ENCODE results near the gene SYNJ2.
A peak's percentile ranks its signal among the peaks of the same experiment; 100 is the strongest.

SYNJ2 gene

GRCh38 chr6:157981395-157982101, at the start of gene SYNJ2:
Gene SYNJ2, plus strand, starts transcription at chr6:157981863. Its CDS starts 99 bp downstream, at chr6:157981962.
- peak within 1 kb of the TSS; percentile 88 for H3K4me2 ChIP-seq (ENCODE audit: insufficient read depth, low read length)
- DNase-seq (peak; percentile 84), ATAC-seq (ENCODE audit: insufficient read depth, low read depth) (peak; percentile 84)
- H3K4me1 ChIP-seq (ENCODE audit: insufficient read depth, low read length): peaks cover 38% of the 10 kb centered on the region
- TF ChIP-seq CTCF (IDR thresholded peaks at IDR 0.05; ENCODE audit: borderline replicate concordance, extremely low read depth, low read length, poor library complexity, severe bottlenecking) (peak; percentile 56), EZH2 (IDR thresholded peaks at IDR 0.05; ENCODE audit: borderline replicate concordance, low read depth, low read length, severe bottlenecking) (no peak)
- H3K4me3 ChIP-seq (ENCODE audit: low read depth in 1 of 2, low read length in 2 of 2): peak within 1 kb of the TSS; percentile 81 to 87
- peaks cover 21% of the 10 kb centered on the region; the same call in 1 of the 2 replicates for H4K20me1 ChIP-seq (ENCODE audit: insufficient read depth, low read length)
- H3K79me2 ChIP-seq (ENCODE audit: insufficient read depth, low read length): peaks cover 42% of the 10 kb centered on the region
- peak within 1 kb of the TSS; percentile 94 for H3K9ac ChIP-seq (ENCODE audit: low read depth, low read length)
- no peaks in the 10 kb centered on the region for H3K36me3 ChIP-seq (ENCODE audit: insufficient read depth, low read length)
- peak within 1 kb of the TSS; percentile 86 for H2AFZ ChIP-seq (ENCODE audit: low read depth, low read length)
- H3K9me3 ChIP-seq (ENCODE audit: insufficient read depth, low read length, severe bottlenecking): no peaks in the 10 kb centered on the region
- no peaks in the 10 kb centered on the region for H3K27me3 ChIP-seq (ENCODE audit: insufficient read depth, low read length, poor library complexity)
- H3K27ac ChIP-seq (ENCODE audit: low read length): peak within 1 kb of the TSS; percentile 68

GRCh38 chr6:157935786-157936185, 45.9 kb upstream of the SYNJ2 start:
- TF ChIP-seq CTCF (IDR thresholded peaks at IDR 0.05; ENCODE audit: borderline replicate concordance, extremely low read depth, low read length, poor library complexity, severe bottlenecking): no peak
- no peak for TF ChIP-seq EZH2 (IDR thresholded peaks at IDR 0.05; ENCODE audit: borderline replicate concordance, low read depth, low read length, severe bottlenecking)
- H3K36me3 ChIP-seq (ENCODE audit: insufficient read depth, low read length): no peaks in the 10 kb centered on the region

GRCh38 chr6:157937318-157937717, 44.3 kb upstream of the SYNJ2 start:
- Histone ChIP-seq H3K36me3 (ENCODE audit: insufficient read depth, low read length) (no peaks in the 10 kb centered on the region), H3K79me2 (ENCODE audit: insufficient read depth, low read length) (no peaks in the 10 kb centered on the region), H4K20me1 (ENCODE audit: insufficient read depth, low read length) (0 out of 2 replicates have a peak, but pooled peaks cover 3% of the 10 kb centered on the region), H3K9me3 (ENCODE audit: insufficient read depth, low read length, severe bottlenecking) (no peaks in the 10 kb centered on the region), H3K4me3 (ENCODE audit: low read depth in 1 of 2, low read length in 2 of 2) (no peak overlapping the region), H3K4me1 (ENCODE audit: insufficient read depth, low read length) (peaks cover 29% of the 10 kb centered on the region), H3K4me2 (ENCODE audit: insufficient read depth, low read length) (no peak overlapping the region), H3K27me3 (ENCODE audit: insufficient read depth, low read length, poor library complexity) (no peaks in the 10 kb centered on the region), H2AFZ (ENCODE audit: low read depth, low read length) (no peak overlapping the region), H3K27ac (ENCODE audit: low read length) (no peak overlapping the region), H3K9ac (ENCODE audit: low read depth, low read length) (no peak overlapping the region)
- no peak for TF ChIP-seq EZH2 (IDR thresholded peaks at IDR 0.05; ENCODE audit: borderline replicate concordance, low read depth, low read length, severe bottlenecking)
- TF ChIP-seq CTCF (IDR thresholded peaks at IDR 0.05; ENCODE audit: borderline replicate concordance, extremely low read depth, low read length, poor library complexity, severe bottlenecking): no peak
- ATAC-seq (ENCODE audit: insufficient read depth, low read depth): no peak
- DNase-seq: no peak

More at GRCh38 chr6:157935786-157936185, 45.9 kb upstream of the SYNJ2 start:
- ATAC-seq (ENCODE audit: insufficient read depth, low read depth): no peak
- H3K9ac ChIP-seq (ENCODE audit: low read depth, low read length): no peak overlapping the region
- H3K9me3 ChIP-seq (ENCODE audit: insufficient read depth, low read length, severe bottlenecking): no peaks in the 10 kb centered on the region
- H3K4me2 ChIP-seq (ENCODE audit: insufficient read depth, low read length): no peak overlapping the region
- no peak overlapping the region for H2AFZ ChIP-seq (ENCODE audit: low read depth, low read length)
- no peaks in the 10 kb centered on the region for H3K79me2 ChIP-seq (ENCODE audit: insufficient read depth, low read length)
- no peak for DNase-seq
- H3K27me3 ChIP-seq (ENCODE audit: insufficient read depth, low read length, poor library complexity): no peaks in the 10 kb centered on the region
- no peak overlapping the region for H3K4me3 ChIP-seq (ENCODE audit: low read depth in 1 of 2, low read length in 2 of 2)
- H4K20me1 ChIP-seq (ENCODE audit: insufficient read depth, low read length): no peaks in the 10 kb centered on the region
- peaks cover 13% of the 10 kb centered on the region for H3K4me1 ChIP-seq (ENCODE audit: insufficient read depth, low read length)
- no peak overlapping the region for H3K27ac ChIP-seq (ENCODE audit: low read length)
